B cell (primary cell): ENCODE measurements around the gene SIM1. TPM values are rescaled to one million over a fixed set of nuclear protein-coding genes. Genes with fewer than 3 reads are reported as not detected.

ENCODE experiments used
- ATAC-seq: fragments of 200-7000 bp; cut with Tn5 transposase; one replicate; pipeline ENCODE4 v1.10.0; 2021; ENCODE audit warnings: low read depth, mild to moderate bottlenecking, moderate number of reproducible peaks, moderate library complexity
- CTCF ChIA-PET: fragments of 350-600 bp; sonication (Branson Sonifier 250); formaldehyde crosslinking; loops from one replicate; lab custom pipeline; 2021; ENCODE audit warnings: antibody characterized with exemption, inconsistent platforms; lab: Charles Lee
- POLR2A ChIA-PET: fragments of 350-600 bp; sonication (Branson Sonifier 250); formaldehyde crosslinking; loops from one replicate; lab custom pipeline; 2021; ENCODE audit warnings: antibody characterized with exemption; lab: Charles Lee
- DNase-seq: peaks from one replicate; pipeline ENCODE4 v3.0.0; 2013
- H2AFZ ChIP-seq: 2 replicates; pipeline ENCODE4 v1.6.1; 2012; ENCODE audit warnings: mild to moderate bottlenecking, low read depth, low read length; ENCODE audit not compliant: insufficient read depth, poor library complexity, severe bottlenecking
- H3K27ac ChIP-seq, 2 donors: 1 replicate in 1 of 2; 2 replicates in 1 of 2; pipeline ENCODE4 v1.5.1; 2012 to 2013; ENCODE audit warnings: low read length in 2 of 2, mild to moderate bottlenecking in 2 of 2, moderate library complexity in 1 of 2
- H3K27me3 ChIP-seq, 4 experiments: fragments of 200-600 bp in 1 of 4; sonication (generic) in 1 of 4; replicated peaks in 1 of 4; 1 replicate in 2 of 4; 2 replicates in 2 of 4; pipeline versions ENCODE4 v1.6.1 to v1.7.0; 2013 to 2016; ENCODE audit warnings: low read length in 3 of 4, mild to moderate bottlenecking in 2 of 4, mixed read lengths in 1 of 4, moderate library complexity in 1 of 4; ENCODE audit not compliant: insufficient read depth in 4 of 4, control insufficient read depth in 3 of 4; ENCODE audit errors: control extremely low read depth in 1 of 4
- H3K36me3 ChIP-seq, 2 experiments: replicated peaks in 1 of 2; 1 replicate in 1 of 2; 2 replicates in 1 of 2; pipeline versions ENCODE4 v1.6.1 to v1.7.1; 2013; ENCODE audit warnings: low read length in 1 of 2; ENCODE audit not compliant: insufficient read depth in 2 of 2, control insufficient read depth in 1 of 2; ENCODE audit errors: control extremely low read depth in 1 of 2, extremely low read depth in 1 of 2
- H3K4me1 ChIP-seq, 2 donors: fragments of 200-600 bp in 1 of 2; sonication (generic) in 1 of 2; 1 replicate in 1 of 2; 2 replicates in 1 of 2; pipeline versions ENCODE4 v1.5.1 to v1.6.1; 2013 to 2017; ENCODE audit warnings: low read length in 2 of 2; ENCODE audit not compliant: control insufficient read depth in 2 of 2, insufficient read depth in 2 of 2
- H3K4me2 ChIP-seq: replicated peaks from 2 replicates; pipeline ENCODE3; 2012; ENCODE audit warnings: mild to moderate bottlenecking, low read depth, low read length; ENCODE audit not compliant: poor library complexity, severe bottlenecking
- H3K4me3 ChIP-seq, 5 experiments: fragments of 200-600 bp in 1 of 5; sonication (generic) in 1 of 5; 1 replicate in 3 of 5; 2 replicates in 2 of 5; pipeline versions ENCODE4 v1.5.1 to v1.7.0; 2011 to 2016; ENCODE audit warnings: low read length in 4 of 5, mild to moderate bottlenecking in 4 of 5, low read depth in 2 of 5, control low read depth in 1 of 5, moderate library complexity in 1 of 5; ENCODE audit not compliant: insufficient read depth in 1 of 5; ENCODE audit errors: control extremely low read depth in 1 of 5, extremely low read depth in 1 of 5
- H3K79me2 ChIP-seq: fragments of 200-600 bp; sonication (generic); one replicate; pipeline ENCODE4 v1.6.0; 2016; ENCODE audit warnings: low read length; ENCODE audit not compliant: control insufficient read depth, insufficient read depth
- H3K9ac ChIP-seq: fragments of 200-600 bp; sonication (generic); 2 replicates; pipeline ENCODE4 v1.6.1; 2017; ENCODE audit warnings: mild to moderate bottlenecking, low read length, moderate library complexity
- H3K9me3 ChIP-seq, 3 donors: one replicate each; pipeline versions ENCODE4 v1.6.1 to v1.7.1; 2013; ENCODE audit warnings: low read length in 2 of 3; ENCODE audit not compliant: control insufficient read depth in 2 of 3, insufficient read depth in 1 of 3; ENCODE audit errors: control extremely low read depth in 1 of 3
- H4K20me1 ChIP-seq: 2 replicates; pipeline ENCODE4 v1.6.0; 2012; ENCODE audit warnings: mild to moderate bottlenecking, low read length; ENCODE audit not compliant: insufficient read depth, control insufficient read depth, poor library complexity, severe bottlenecking
- H3K27ac Mint-ChIP-seq: one replicate; pipeline ENCODE4 v1.8.0; 2021; ENCODE audit warnings: mixed read lengths
- H3K27me3 Mint-ChIP-seq: one replicate; pipeline ENCODE4 v1.8.0; 2021; ENCODE audit warnings: mixed read lengths
- H3K4me1 Mint-ChIP-seq: one replicate; pipeline ENCODE4 v1.8.0; 2021; ENCODE audit warnings: mixed read lengths
- H3K4me3 Mint-ChIP-seq: one replicate; pipeline ENCODE4 v1.8.0; 2021; ENCODE audit warnings: mixed read lengths
- H3K9me3 Mint-ChIP-seq: one replicate; pipeline ENCODE4 v1.8.0; 2022; ENCODE audit warnings: mixed read lengths; ENCODE audit not compliant: insufficient read depth
- CTCF ChIP-seq: fragments of 200-600 bp; IDR thresholded peaks from one replicate; pipeline ENCODE4 v1.8.0; 2022; ENCODE audit warnings: antibody characterized with exemption, mild to moderate bottlenecking
- EZH2 ChIP-seq: IDR thresholded peaks from 2 replicates; pipeline ENCODE4 v1.6.1; 2012; ENCODE audit warnings: borderline replicate concordance, low read depth, mild to moderate bottlenecking, moderate library complexity, low read length; ENCODE audit not compliant: insufficient read depth, poor library complexity, severe bottlenecking
- WGBS: methylation state at CpG from one replicate; pipeline ENCODE4 v1.1.5; 2013; ENCODE audit warnings: missing lambda C conversion rate; ENCODE audit not compliant: insufficient coverage; 5-methylcytosine and 5-hydroxymethylcytosine counted together
- intact Hi-C: fragments of 100-400 bp; cut with micrococcal nuclease; formaldehyde crosslinking; loops from one replicate; pipeline ENCODE4 v1.10.0; 2022
- polyA plus RNA-seq: library from polyadenylated mRNA; depleted of rRNA; stranded (reverse); fragments of >200 nt; gene quantifications from 2 replicates; pipeline ENCODE4 v1.2.3, GENCODE V29; 2012
- total RNA-seq, 2 donors: library from RNA; stranded (reverse); fragments of 120-200 nt in 1 of 2; gene quantifications; 1 replicate in 1 of 2; 2 replicates in 1 of 2; pipeline versions ENCODE4 v1.2.3 to v1.2.4, GENCODE V29; 2013 to 2022

The SIM1 gene
- total and polyA plus RNA-seq, 2 donors (not counting 1 experiment from before 2014, with no cell fraction given), result not detected

- Histone ChIP-seq H4K20me1 (no peaks in the 10 kb centered on the region), H3K27me3 (peaks cover 0 to 31% (median 3%) of the 10 kb centered on the region in 4 experiments), H3K79me2 (no peaks in the 10 kb centered on the region), H2AFZ (no peak overlapping the region), H3K27ac (no peak overlapping the region), H3K36me3 (no peaks in the 10 kb centered on the region), H3K4me2 (no peak overlapping the region), H3K4me1 (no peaks in the 10 kb centered on the region), H3K9ac (no peak overlapping the region), H3K4me3 (no peak overlapping the region), H3K9me3 (no peaks in the 10 kb centered on the region)
- H3K27ac Mint-ChIP-seq, result no peak overlapping the region
- no peaks in the 10 kb centered on the region for H3K9me3 Mint-ChIP-seq
- TF ChIP-seq CTCF (no peak), EZH2 (no peak)
- intact Hi-C loops, result no loop called here
- no CpG with 5 or more reads among the region's 1 CpG for WGBS
- H3K27me3 Mint-ChIP-seq, result peaks cover 46% of the 10 kb centered on the region
- ChIA-PET CTCF (no interaction called here), POLR2A (no interaction called here)
- no peak overlapping the region for H3K4me3 Mint-ChIP-seq
- ATAC-seq, result no peak
- H3K4me1 Mint-ChIP-seq, result no peaks in the 10 kb centered on the region
- no peak for DNase-seq
These were observed 23.8 kb downstream of the SIM1 start for GRCh38 chr6:100440935-100441334.

GRCh38 chr6:100435299-100435698, 29.4 kb downstream of the SIM1 start:
- Histone ChIP-seq H3K27ac (no peak overlapping the region), H4K20me1 (no peaks in the 10 kb centered on the region), H3K27me3 (peaks cover 0 to 9% (median 0%) of the 10 kb centered on the region in 4 experiments), H3K4me3 (no peak overlapping the region), H3K79me2 (no peaks in the 10 kb centered on the region), H3K9ac (no peak overlapping the region), H3K4me2 (no peak overlapping the region), H3K36me3 (no peaks in the 10 kb centered on the region), H3K9me3 (no peaks in the 10 kb centered on the region), H2AFZ (no peak overlapping the region), H3K4me1 (no peaks in the 10 kb centered on the region)
- peaks cover 44% of the 10 kb centered on the region for H3K27me3 Mint-ChIP-seq
- no peaks in the 10 kb centered on the region for H3K9me3 Mint-ChIP-seq
- ATAC-seq (no peak), DNase-seq (no peak)
- no peak overlapping the region for H3K4me3 Mint-ChIP-seq
- ChIA-PET POLR2A (no interaction called here), CTCF (no interaction called here)
- TF ChIP-seq EZH2, result no peak
- TF ChIP-seq CTCF, result no peak
- WGBS, result 100% methylated on average over 2 of the region's 3 CpGs
- no peaks in the 10 kb centered on the region for H3K4me1 Mint-ChIP-seq
- H3K27ac Mint-ChIP-seq, result no peak overlapping the region
- intact Hi-C loops, result no loop called here
